Activated naive CD8-positive, alpha-beta T cell treated with anti-CD3 and anti-CD28 coated beads for 36 hours (primary cell): Measurements from ENCODE around the gene FKBP3. TPM values are rescaled to one million over a fixed set of nuclear protein-coding genes. Genes with fewer than 3 reads are reported as not detected.
"Not testable (repeated sequence)": the region's sequence is repeated elsewhere in the genome, so short reads cannot be mapped to it uniquely, and the experiment has no call there.

Source experiments
- DNase-seq: peaks from one replicate; pipeline ENCODE4 v3.0.0; 2021
- H3K27ac Mint-ChIP-seq: one replicate; pipeline ENCODE4 v1.8.0; 2022; ENCODE audit warnings: mild to moderate bottlenecking, moderate library complexity, mixed read lengths
- H3K27me3 Mint-ChIP-seq: one replicate; pipeline ENCODE4 v1.8.0; 2022; ENCODE audit warnings: mild to moderate bottlenecking, mixed read lengths
- H3K36me3 Mint-ChIP-seq: one replicate; pipeline ENCODE4 v1.8.0; 2021; ENCODE audit warnings: mild to moderate bottlenecking, mixed read lengths
- H3K4me1 Mint-ChIP-seq: one replicate; pipeline ENCODE4 v1.8.0; 2021; ENCODE audit warnings: mixed read lengths
- H3K4me3 Mint-ChIP-seq: one replicate; pipeline ENCODE4 v1.8.0; 2022; ENCODE audit warnings: mild to moderate bottlenecking, moderate library complexity, mixed read lengths
- H3K9me3 Mint-ChIP-seq: one replicate; pipeline ENCODE4 v1.8.0; 2022; ENCODE audit warnings: mixed read lengths
- total RNA-seq, 2 experiments: library from RNA; stranded (reverse); gene quantifications; one replicate each; pipeline ENCODE4 v1.2.3, GENCODE V29; 2021

FKBP3 gene
- total RNA-seq, result 10 to 100 TPM; 70.2 to 75.6 TPM

DNA sequence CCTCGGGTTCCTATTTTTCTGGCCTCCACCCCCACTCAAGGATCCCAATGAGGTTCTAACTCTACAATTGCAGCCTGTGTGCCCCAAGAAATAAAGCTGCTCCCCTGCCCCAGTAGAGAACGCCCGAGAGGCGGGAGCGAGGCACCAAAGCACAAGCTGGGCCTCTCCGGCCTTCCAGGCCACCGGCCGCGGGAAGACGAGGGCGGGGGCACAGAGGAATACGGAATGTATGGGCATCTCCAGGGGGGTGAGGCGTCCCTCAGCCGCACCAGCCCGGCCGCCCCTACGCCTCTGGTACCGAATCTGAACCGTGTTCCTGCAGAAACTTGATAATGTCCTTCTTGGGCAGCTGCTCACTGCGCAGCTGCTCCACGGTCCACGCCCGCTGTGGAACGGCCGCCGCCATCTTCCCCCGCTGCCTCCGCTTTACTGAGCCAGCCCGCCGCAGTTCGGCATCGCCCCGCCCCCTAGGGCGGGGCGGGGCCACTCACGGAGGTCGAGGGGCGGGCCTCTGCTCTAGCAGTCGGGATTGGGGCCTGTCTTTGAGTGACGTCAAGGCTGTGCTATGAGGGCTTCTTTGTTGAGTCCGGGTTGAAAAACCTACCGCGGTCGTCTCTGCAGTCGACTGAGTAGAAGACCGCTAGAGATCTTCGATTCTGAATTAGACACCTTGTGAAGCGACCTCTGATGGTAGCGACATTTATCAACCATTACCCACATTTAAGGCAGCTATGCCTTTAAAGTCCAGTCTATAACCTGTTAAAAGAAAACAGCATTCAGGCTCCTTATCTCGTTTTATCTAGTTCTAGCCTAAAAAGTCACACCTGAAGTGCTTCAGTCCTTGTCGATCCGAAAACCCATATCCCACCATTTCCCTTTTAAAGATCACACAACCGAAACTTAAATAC lies at the start of gene FKBP3:
Gene FKBP3, minus strand, starts transcription at position 431 of the 908 bp plus-strand sequence. Its CDS starts 25 bp downstream, at position 406.
- Mint-ChIP-seq H3K27me3 (no peaks in the 10 kb centered on the region), H3K9me3 (no peaks in the 10 kb centered on the region), H3K27ac (peak within 1 kb of the TSS; percentile 95), H3K4me3 (peak within 1 kb of the TSS; percentile 99), H3K36me3 (peaks cover 3% of the 10 kb centered on the region), H3K4me1 (peaks cover 29% of the 10 kb centered on the region)
- peak; percentile 91 for DNase-seq

DNA sequence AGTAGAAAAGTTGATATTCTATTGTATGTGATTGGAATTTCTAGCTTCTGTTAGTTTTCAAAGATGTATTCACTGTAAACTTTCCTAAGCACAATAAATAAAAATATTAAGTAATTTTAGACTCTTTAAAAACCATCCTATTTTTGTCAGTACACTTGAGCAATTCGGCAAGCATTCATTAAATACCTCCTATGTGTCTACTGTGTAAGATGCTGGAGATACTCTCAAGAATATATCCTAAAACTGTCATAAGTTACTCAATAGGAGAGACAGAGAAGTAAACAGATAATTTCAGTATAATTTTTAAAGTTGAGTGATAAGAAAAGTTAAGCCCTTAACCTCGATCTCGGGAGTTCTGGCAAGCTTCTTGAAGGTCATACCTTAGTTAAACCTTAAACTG lies 47.5 kb upstream of the FKBP3 start:
- Mint-ChIP-seq H3K27me3 (no peaks in the 10 kb centered on the region), H3K4me3 (no peak overlapping the region), H3K27ac (no peak overlapping the region), H3K9me3 (no peaks in the 10 kb centered on the region), H3K4me1 (no peaks in the 10 kb centered on the region), H3K36me3 (peaks cover 7% of the 10 kb centered on the region)
- DNase-seq, result no peak

DNA sequence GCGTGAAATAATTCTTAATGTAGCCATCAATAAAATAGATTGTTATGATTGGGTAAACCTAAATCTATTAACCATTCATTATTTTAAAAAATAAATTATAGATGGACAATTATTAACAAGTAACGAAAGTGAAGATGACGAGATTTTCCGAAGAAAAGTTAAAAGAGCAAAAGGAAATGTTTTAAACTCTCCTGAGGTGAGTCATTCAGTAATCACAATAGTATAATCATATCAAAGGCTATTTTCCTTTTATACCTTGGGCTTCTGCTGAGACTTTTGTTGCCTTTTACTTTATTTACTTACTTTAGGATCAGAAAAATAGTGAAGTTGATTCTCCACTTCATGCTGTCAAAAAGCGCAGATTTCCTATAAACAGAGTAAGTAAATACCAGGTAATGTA lies 47.0 kb upstream of the FKBP3 start:
- Mint-ChIP-seq H3K27ac (no peak overlapping the region), H3K36me3 (peaks cover 8% of the 10 kb centered on the region), H3K27me3 (no peaks in the 10 kb centered on the region), H3K4me1 (no peaks in the 10 kb centered on the region), H3K9me3 (no peaks in the 10 kb centered on the region), H3K4me3 (no peak overlapping the region)
- DNase-seq, result no peak

DNA sequence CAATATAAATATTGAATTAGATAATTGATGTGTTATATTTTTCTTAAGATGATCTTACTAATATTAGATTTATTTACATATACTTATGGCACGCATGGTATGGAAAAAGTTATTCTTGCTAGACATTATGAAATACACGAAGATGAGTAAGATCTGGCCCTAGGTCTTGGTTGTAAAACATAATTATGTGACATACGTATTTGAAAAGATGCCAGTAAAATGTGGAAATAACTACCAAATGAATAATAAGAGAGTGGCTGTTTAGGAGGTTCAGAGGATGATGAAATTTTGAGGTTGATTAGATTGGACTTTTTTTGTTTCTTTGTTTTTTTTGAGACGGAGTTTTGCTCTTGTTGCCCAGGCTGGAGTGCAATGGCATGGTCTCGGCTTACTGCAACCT lies 42.8 kb upstream of the FKBP3 start:
- Mint-ChIP-seq H3K27me3 (no peaks in the 10 kb centered on the region), H3K36me3 (peaks cover 16% of the 10 kb centered on the region), H3K9me3 (no peaks in the 10 kb centered on the region), H3K4me1 (no peaks in the 10 kb centered on the region), H3K27ac (no peak overlapping the region), H3K4me3 (no peak overlapping the region)
- no peak for DNase-seq

DNA sequence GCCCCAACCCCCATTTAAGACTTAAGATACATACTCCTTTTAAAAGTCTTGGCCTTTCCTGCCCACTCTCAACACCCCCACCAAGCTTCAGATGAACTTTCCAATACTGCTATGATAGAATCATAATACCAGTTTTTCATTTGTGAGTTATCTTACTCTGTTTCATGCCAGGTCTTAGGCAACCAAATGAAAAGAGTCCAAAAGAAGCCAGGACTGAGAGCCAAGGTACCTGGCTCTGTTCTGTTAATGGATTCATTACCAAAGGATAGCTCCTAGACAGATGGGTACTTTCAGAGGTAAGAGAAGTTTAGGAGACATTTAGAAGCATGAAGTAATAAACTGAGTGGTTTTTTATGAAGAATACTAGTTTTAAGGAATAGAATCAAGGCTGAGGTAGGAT lies 35.6 kb upstream of the FKBP3 start:
- Mint-ChIP-seq H3K9me3 (no peaks in the 10 kb centered on the region), H3K4me3 (no peak overlapping the region), H3K4me1 (no peaks in the 10 kb centered on the region)

DNA sequence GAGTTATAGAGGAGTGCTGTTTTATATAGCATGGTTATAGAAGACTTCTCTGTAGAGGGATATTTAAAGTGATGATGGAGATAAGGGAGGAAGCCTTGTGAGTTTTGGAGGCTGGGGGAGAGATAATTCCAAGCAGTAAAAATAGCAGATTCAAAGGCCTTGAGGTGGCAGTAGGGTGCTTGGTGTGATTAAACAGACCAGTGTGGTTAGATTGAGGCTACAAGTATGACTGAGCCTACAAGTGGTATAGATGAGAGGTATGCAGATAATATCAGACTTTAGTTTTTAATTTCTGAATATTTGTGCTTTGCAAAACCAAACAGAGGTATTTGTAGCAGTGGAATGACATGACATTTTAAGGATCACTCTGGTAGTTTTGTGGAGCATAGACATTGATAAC lies 21.8 kb upstream of the FKBP3 start:
- Mint-ChIP-seq H3K4me1 (peaks cover 4% of the 10 kb centered on the region), H3K9me3 (no peaks in the 10 kb centered on the region), H3K27me3 (no peaks in the 10 kb centered on the region), H3K27ac (peak overlapping the region; percentile 23), H3K4me3 (no peak overlapping the region), H3K36me3 (peaks cover 4% of the 10 kb centered on the region)
- DNase-seq, result no peak

More for the DNA sequence above, 35.6 kb upstream of the FKBP3 start:
- DNase-seq, result no peak
- H3K27me3 Mint-ChIP-seq, result no peaks in the 10 kb centered on the region
- no peak overlapping the region for H3K27ac Mint-ChIP-seq
- peaks cover 9% of the 10 kb centered on the region for H3K36me3 Mint-ChIP-seq

DNA sequence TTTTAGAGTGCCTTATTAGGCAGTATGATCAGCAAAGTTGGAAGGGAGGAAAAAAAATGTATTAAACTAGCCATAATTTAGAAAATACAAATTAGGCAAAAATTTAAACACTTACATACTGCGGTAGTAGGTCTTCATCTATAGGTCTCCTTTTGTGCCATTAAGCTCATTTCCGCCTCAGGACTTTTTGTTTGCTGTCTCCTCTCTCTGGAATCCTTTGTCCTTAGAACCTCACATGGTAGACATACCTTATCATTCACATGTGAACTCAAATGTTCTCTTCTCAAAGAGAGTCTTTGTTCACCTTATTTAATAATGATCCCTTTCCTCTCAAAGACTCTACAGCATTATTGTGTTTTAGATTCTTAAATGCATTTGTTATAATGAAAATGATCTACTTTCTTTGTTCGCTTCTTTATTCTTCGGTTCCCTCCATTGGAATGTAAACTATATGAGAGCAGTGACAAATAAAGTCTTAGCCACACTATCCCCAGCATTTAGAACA lies 16.2 kb upstream of the FKBP3 start:
- Mint-ChIP-seq H3K9me3 (no peaks in the 10 kb centered on the region), H3K27me3 (no peaks in the 10 kb centered on the region), H3K27ac (no peak overlapping the region), H3K4me3 (no peak overlapping the region), H3K4me1 (peaks cover 3% of the 10 kb centered on the region), H3K36me3 (peaks cover 7% of the 10 kb centered on the region)
- DNase-seq, result no peak

DNA sequence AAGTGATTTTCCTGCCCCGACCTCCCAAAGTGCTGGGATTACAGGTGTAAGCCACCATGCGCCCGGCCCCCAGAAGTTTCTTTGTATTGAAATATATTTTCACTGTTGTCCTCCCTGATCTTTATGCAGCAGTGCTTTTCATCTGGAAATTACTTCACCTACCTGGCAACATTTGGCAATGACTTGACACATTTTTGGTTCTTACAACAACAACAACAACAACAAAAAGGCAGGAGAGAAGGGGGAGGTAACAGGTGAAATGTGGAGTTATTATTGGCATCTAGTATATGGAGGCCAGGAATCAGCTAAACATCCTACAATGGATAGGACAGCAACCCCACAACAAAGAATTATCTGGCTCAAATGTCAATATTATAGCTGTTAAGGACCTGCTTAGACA lies 15.3 kb upstream of the FKBP3 start:
- H3K4me1 Mint-ChIP-seq, result peaks cover 8% of the 10 kb centered on the region
- no peaks in the 10 kb centered on the region for H3K27me3 Mint-ChIP-seq
- H3K27ac Mint-ChIP-seq, result no peak overlapping the region
- peaks cover 14% of the 10 kb centered on the region for H3K36me3 Mint-ChIP-seq
- H3K4me3 Mint-ChIP-seq, result no peak overlapping the region
- no peaks in the 10 kb centered on the region for H3K9me3 Mint-ChIP-seq
- no peak for DNase-seq

DNA sequence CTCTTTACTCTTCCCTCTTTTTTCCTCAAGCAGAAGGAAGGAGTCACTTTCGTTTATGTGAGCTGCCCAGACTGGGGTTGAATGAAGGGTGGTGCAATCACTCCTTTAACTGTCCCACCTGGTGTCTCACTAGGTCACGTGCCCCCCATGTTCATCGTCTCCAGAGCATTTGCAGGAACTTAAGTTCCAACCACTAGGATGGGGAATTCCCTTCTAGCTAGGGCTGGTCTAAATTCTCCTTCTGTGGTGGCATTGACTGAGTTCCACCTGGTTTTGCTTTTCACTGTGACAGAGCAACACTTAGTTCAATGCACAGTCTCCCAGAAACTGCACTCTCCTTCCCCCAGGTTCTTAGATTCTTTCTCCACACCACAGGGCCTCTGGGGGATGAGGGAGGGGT lies 10.9 kb upstream of the FKBP3 start:
- Mint-ChIP-seq H3K27ac (peak overlapping the region; percentile 65), H3K36me3 (peaks cover 24% of the 10 kb centered on the region)

DNA sequence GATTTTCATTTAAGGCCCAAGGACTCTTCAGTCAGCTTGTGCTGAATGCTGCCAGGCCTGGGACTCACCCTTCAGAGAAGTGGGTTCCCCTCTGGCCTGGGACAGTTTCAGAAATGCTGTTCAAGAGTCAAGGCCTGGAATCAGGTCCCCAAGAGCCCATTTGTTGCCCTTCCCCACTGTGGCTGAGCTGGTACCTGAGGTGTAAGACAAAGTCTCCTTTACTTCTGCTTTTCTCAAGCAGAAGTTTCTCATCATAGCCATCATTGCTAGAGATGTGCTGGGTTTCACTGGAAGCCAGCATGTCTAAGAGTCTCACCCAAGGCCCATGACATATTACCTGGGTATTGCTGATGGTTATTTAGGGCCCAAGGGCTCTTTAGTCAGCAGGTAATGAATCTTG lies 10.4 kb upstream of the FKBP3 start:
- H3K27me3 Mint-ChIP-seq, result no peaks in the 10 kb centered on the region
- H3K4me3 Mint-ChIP-seq, result no peak overlapping the region
- H3K4me1 Mint-ChIP-seq, result peaks cover 13% of the 10 kb centered on the region
- no peak overlapping the region for H3K27ac Mint-ChIP-seq
- H3K36me3 Mint-ChIP-seq, result peaks cover 24% of the 10 kb centered on the region
- DNase-seq, result no peak
- H3K9me3 Mint-ChIP-seq, result no peaks in the 10 kb centered on the region

More for the DNA sequence above, 10.9 kb upstream of the FKBP3 start:
- Mint-ChIP-seq H3K27me3 (no peaks in the 10 kb centered on the region), H3K4me3 (no peak overlapping the region), H3K4me1 (peaks cover 13% of the 10 kb centered on the region), H3K9me3 (no peaks in the 10 kb centered on the region)
- no peak for DNase-seq

DNA sequence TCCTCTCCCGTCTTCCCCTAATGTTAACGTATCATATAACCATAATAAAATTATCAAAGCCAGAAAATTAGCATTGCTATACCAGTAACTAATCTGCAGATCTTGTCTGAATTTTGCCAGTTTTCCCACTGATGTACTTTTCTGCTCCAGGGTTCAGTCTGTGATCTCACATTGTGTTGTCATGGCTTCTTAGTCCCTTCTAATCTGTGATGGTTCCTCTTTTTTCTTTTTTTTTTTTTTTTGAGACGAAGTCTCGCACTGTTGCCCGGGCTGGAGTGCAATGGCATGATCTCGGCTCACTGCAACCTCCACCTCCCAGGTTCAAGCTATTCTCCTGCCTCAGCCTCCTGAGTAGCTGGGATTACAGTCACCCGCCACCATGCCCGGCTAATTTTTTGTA lies 7.8 kb upstream of the FKBP3 start:
- H3K4me1 Mint-ChIP-seq, result peaks cover 28% of the 10 kb centered on the region
- H3K36me3 Mint-ChIP-seq, result peaks cover 25% of the 10 kb centered on the region
- H3K27ac Mint-ChIP-seq, H3K9me3 Mint-ChIP-seq, H3K4me3 Mint-ChIP-seq, H3K27me3 Mint-ChIP-seq, DNase-seq: not testable (repeated sequence)

DNA sequence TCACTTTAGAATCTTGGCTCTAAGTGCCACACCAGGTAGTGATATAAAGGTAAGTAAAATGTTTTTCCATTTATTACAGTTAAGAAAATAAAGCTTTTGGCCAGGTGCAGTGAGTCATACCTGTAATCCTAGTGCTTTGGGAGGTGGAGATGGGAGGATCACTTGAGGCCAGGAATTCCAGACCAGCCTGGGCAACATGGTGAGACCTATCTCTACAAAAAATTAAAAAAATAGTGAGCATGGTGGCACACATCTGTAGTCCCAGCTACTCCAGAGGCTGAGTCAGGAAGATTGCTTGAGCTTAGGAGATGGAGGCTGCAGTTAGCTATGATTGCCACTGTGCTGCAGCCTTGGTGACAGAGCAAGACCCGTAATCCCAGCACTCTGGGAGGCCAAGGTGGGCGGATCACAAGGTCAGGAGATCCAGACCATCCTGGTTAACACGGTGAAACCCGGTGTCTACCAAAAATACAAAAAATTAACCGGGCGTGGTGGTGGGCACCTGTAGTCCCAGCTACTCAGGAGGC lies 6.4 kb upstream of the FKBP3 start:
- Mint-ChIP-seq H3K4me3 (no peak overlapping the region), H3K36me3 (peaks cover 25% of the 10 kb centered on the region), H3K4me1 (peaks cover 30% of the 10 kb centered on the region), H3K9me3 (no peaks in the 10 kb centered on the region), H3K27ac (no peak overlapping the region), H3K27me3 (no peaks in the 10 kb centered on the region)
- no peak for DNase-seq

DNA sequence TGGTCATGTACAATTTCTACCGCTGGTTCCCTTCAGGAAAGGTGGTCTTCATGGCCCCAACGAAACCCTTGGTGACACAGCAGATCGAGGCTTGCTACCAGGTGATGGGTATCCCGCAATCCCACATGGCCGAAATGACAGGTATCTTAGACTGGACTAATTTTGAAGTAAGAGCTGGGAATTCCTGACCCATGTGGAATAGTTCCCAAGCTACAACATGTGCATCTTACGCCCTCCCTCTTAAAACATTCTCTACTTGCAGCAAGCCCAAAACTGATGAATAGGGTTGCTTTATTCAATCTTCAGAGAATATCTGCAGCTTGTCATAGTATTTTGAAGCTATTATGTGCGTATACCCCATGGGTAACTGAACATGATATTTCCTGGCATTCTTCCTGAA lies 2.1 kb upstream of the FKBP3 start:
- peaks cover 7% of the 10 kb centered on the region for H3K36me3 Mint-ChIP-seq
- H3K4me1 Mint-ChIP-seq, result peaks cover 31% of the 10 kb centered on the region
- DNase-seq, result no peak

DNA sequence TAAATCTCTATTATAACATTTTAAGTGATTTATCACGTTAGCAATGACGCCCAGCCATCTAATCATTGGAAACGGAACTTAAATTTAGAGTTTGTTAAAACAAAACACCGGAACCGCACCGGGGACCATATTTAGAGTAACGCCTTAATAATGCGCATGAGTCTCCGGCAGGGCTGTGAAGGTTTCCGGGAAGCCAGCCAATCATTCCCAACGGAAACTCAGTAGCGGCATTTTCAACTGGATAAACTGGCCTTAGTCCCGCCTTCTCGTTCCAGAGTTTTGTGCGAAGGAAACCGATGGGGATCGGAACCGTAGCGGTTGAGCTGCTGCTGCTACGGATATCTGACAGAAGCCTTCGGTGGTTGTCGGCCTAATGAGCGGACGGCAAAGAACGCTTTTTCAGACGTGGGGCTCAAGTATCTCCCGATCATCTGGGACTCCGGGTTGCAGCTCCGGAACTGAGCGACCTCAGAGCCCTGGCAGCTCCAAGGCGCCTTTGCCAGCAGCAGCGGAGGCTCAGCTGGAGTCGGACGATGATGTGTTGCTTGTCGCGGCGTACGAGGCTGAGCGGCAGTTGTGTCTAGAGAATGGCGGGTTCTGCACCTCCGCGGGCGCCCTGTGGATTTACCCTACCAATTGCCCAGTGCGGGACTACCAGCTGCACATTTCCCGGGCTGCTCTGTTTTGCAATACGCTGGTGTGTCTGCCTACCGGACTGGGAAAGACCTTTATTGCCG lies 1.5 kb upstream of the FKBP3 start, which contains the start of gene FANCM:
Gene FANCM, plus strand, starts transcription at position 272 of the 737 bp plus-strand sequence. Its CDS starts 102 bp downstream, at position 374.
- Mint-ChIP-seq H3K9me3 (no peaks in the 10 kb centered on the region), H3K4me3 (peak within 1 kb of the TSS; percentile 99), H3K36me3 (peaks cover 7% of the 10 kb centered on the region), H3K4me1 (peaks cover 31% of the 10 kb centered on the region), H3K27me3 (no peaks in the 10 kb centered on the region), H3K27ac (peak within 1 kb of the TSS; percentile 95)
- DNase-seq, result peak; percentile 83

More for the DNA sequence above, 2.1 kb upstream of the FKBP3 start:
- Mint-ChIP-seq H3K27me3 (no peaks in the 10 kb centered on the region), H3K27ac (peak overlapping the region; percentile 95), H3K9me3 (no peaks in the 10 kb centered on the region), H3K4me3 (peak overlapping the region; percentile 99)

DNA sequence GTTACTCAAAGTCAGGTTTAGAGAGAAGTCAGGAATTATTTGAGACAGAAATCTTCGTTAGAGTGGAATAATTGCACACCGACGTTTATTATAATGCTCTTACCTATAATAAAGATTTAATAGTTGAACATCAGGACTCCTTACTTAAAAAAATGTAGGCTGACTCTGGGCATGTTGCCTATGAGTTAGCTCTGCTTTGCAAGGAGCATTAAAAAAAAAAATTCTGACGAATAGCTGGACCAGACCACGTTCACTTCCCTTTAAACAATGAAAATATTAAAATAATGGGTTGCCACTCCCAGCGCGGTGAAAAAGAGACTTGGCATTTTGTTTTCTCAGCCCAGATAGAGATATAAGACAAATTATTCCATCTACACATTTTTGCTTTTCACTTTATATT lies 875 bp upstream of the FKBP3 start:
- Mint-ChIP-seq H3K4me1 (peaks cover 29% of the 10 kb centered on the region), H3K4me3 (peak overlapping the region; percentile 99), H3K27me3 (no peaks in the 10 kb centered on the region), H3K36me3 (peaks cover 3% of the 10 kb centered on the region), H3K9me3 (no peaks in the 10 kb centered on the region), H3K27ac (peak overlapping the region; percentile 95)
- DNase-seq, result no peak
